Heart right ventricle (tissue), 16 donors: ENCODE measurements around the gene COQ8A. TPM values are rescaled to one million over a fixed set of nuclear protein-coding genes. Genes with fewer than 3 reads are reported as not detected.

ENCODE experiments used
- ATAC-seq, 8 donors: fragments of 200-7000 bp; cut with Tn5 transposase; one replicate each; pipeline ENCODE4 v1.9.1; 2020; ENCODE audit warnings: mild to moderate bottlenecking in 8 of 8, moderate library complexity in 8 of 8, moderate number of reproducible peaks in 1 of 8
- DNase-seq, 2 donors: peaks; one replicate each; pipeline ENCODE4 v3.0.0-alpha.2; 2020
- H3K27ac ChIP-seq, 10 donors: fragments of 200-600 bp; sonication (generic) in 2 of 10; one replicate each; pipeline versions ENCODE4 v1.5.0 to v1.8.0; 2020 to 2022; ENCODE audit warnings: mild to moderate bottlenecking in 3 of 10
- H3K27me3 ChIP-seq, 7 donors: fragments of 200-600 bp; one replicate each; pipeline ENCODE4 v1.8.0; 2021 to 2022; ENCODE audit warnings: mild to moderate bottlenecking in 2 of 7
- H3K36me3 ChIP-seq, 9 donors: fragments of 200-600 bp; sonication (generic) in 1 of 9; one replicate each; pipeline versions ENCODE4 v1.5.0 to v1.8.0; 2020 to 2022; ENCODE audit warnings: mild to moderate bottlenecking in 2 of 9
- H3K4me1 ChIP-seq, 9 donors: fragments of 200-600 bp; sonication (generic) in 1 of 9; one replicate each; pipeline versions ENCODE4 v1.5.0 to v1.8.0; 2020 to 2022; ENCODE audit warnings: mild to moderate bottlenecking in 4 of 9
- H3K4me3 ChIP-seq, 10 donors: fragments of 200-600 bp; sonication (generic) in 2 of 10; one replicate each; pipeline versions ENCODE4 v1.5.0 to v1.8.0; 2020 to 2022; ENCODE audit warnings: mild to moderate bottlenecking in 7 of 10, moderate library complexity in 2 of 10
- H3K9me3 ChIP-seq, 11 donors: fragments of 200-600 bp in 10 of 11; sonication (generic) in 2 of 11; one replicate each; pipeline versions ENCODE4 v1.5.0 to v1.8.0; 2013 to 2022; ENCODE audit warnings: mild to moderate bottlenecking in 2 of 11, control low read depth in 1 of 11, moderate library complexity in 1 of 11
- WGBS, 2 donors: extraction: QIAGEN DNeasy Blood & Tissue Kit; methylation state at CpG; one replicate each; pipeline ENCODE4 v1.1.7; 2013; ENCODE audit warnings: inconsistent platforms in 1 of 2; 5-methylcytosine and 5-hydroxymethylcytosine counted together
- intact Hi-C, 10 donors: fragments of 100-400 bp; cut with DNase I; formaldehyde crosslinking; loops; one replicate each; pipeline versions ENCODE4 v1.11.1 to v1.14.2; 2022
- polyA plus RNA-seq, 2 donors: library from polyadenylated mRNA; stranded (reverse); fragments of 200-250 nt; gene quantifications; one replicate each; pipeline ENCODE4 v1.2.3, GENCODE V29; 2013
- total RNA-seq, 10 donors: library from RNA; stranded (reverse); fragmentation: NEBNext Ultra II Directional in 3 of 10; extraction: Animal tissue kit (Norgen Biotek cat#: 25700) in 3 of 10; gene quantifications; one replicate each; pipeline versions ENCODE4 v1.2.1 to v1.2.4, GENCODE V29; 2021 to 2023
- TF ChIP-seq, protein P1 (sequence below), 9 donors: fragments of 200-600 bp; sonication (generic) in 2 of 9; IDR thresholded peaks; one replicate each; pipeline versions ENCODE4 v1.5.0 to v1.8.0; 2021 to 2022; ENCODE audit warnings: antibody characterized with exemption in 9 of 9, mild to moderate bottlenecking in 5 of 9, moderate library complexity in 1 of 9
- donor health status: Arrhythmogenic right ventricular cardiomyopathy.
- donor health status: ischemic (EF 13 %, LVEDD 7.1; RV severe dilation, severe dysfunction).
- donor health status: healthy with polysubstance abuse.
- donor health status: DM: no; HTN: yes; CAD: no.
- donor health status: DM: no; HTN: no; CAD: no.
- donor health status: ischemic (EF 25% LVEDD 6.9; RV normal size, moderate dysfunction).
- donor health status: ischemic (EF 25% LVEDD 5.7; RV mildly dilated, moderate dysfunction).
- donor health status: healthy.
- donor health status: DM: yes; HTN: yes; CAD: no.
- donor health status: Ischemic cardiomyopathy.
- donor health status: ischemic (EF 35%, LVEDD 5.7; RV mildly dilated, moderate dysfunction).
- donor health status: nonischemic (EF 11% LVEDD 7.7; RV severe dilation, severe dysfunction).
- donor health status: DM: yes; HTN: yes; CAD: no.
- donor health status: PGD.
- donor health status: ischemic (EF 29% LVEDD 5.4; RV normal size, mild dysfunction).
- donor health status: nonischemic (EF 23%, LVEDD 6.1; RV moderate dilation, normal function).

Gene COQ8A
- total and polyA plus RNA-seq, 12 donors: 136 to 495 (median 253) TPM

- WGBS, 2 donors: 91 to 92% methylated on average over 29 of the region's 29 CpGs
- Histone ChIP-seq H3K4me1 (peaks cover 6 to 54% (median 29%) of the 10 kb centered on the region in 9 donors), H3K4me3 (peak overlapping the region in 1 of 10 donors; percentile 1), H3K27me3 (no peaks in the 10 kb centered on the region), H3K36me3 (peaks cover 0 to 52% (median 14%) of the 10 kb centered on the region in 9 donors), H3K9me3 (no peaks in the 10 kb centered on the region), H3K27ac (peak overlapping the region; percentile 51 to 90 (median 80))
- DNase-seq (no peak), ATAC-seq (peak in 2 of 8 donors; percentile 4 to 8)
- intact Hi-C loops: no loop called here
- TF ChIP-seq, protein P1, sequence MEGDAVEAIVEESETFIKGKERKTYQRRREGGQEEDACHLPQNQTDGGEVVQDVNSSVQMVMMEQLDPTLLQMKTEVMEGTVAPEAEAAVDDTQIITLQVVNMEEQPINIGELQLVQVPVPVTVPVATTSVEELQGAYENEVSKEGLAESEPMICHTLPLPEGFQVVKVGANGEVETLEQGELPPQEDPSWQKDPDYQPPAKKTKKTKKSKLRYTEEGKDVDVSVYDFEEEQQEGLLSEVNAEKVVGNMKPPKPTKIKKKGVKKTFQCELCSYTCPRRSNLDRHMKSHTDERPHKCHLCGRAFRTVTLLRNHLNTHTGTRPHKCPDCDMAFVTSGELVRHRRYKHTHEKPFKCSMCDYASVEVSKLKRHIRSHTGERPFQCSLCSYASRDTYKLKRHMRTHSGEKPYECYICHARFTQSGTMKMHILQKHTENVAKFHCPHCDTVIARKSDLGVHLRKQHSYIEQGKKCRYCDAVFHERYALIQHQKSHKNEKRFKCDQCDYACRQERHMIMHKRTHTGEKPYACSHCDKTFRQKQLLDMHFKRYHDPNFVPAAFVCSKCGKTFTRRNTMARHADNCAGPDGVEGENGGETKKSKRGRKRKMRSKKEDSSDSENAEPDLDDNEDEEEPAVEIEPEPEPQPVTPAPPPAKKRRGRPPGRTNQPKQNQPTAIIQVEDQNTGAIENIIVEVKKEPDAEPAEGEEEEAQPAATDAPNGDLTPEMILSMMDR (IDR thresholded peaks at IDR 0.05): no peak
Observed at GRCh38 chr1:226964611-226965486, 24.8 kb downstream of the COQ8A start.

GRCh38 chr1:226965581-226966440 is 25.7 kb downstream of the COQ8A start:
- Histone ChIP-seq H3K36me3 (peaks cover 0 to 61% (median 14%) of the 10 kb centered on the region in 9 donors), H3K4me1 (peaks cover 6 to 52% (median 29%) of the 10 kb centered on the region in 9 donors), H3K27me3 (no peaks in the 10 kb centered on the region), H3K27ac (peak overlapping the region in 8 of 10 donors; percentile 70 to 90 (median 80)), H3K9me3 (peaks cover 0 to 4% (median 0%) of the 10 kb centered on the region in 11 donors), H3K4me3 (no peak overlapping the region)
- ATAC-seq: peak in 1 of 8 donors; percentile 0
- TF ChIP-seq, protein P1 (IDR thresholded peaks at IDR 0.05): no peak
- intact Hi-C loops: no loop called here
- no peak for DNase-seq
- WGBS, 2 donors: 88 to 90% methylated on average over 23 of the region's 23 CpGs

- 90% methylated on average over 4 of the region's 4 CpGs for WGBS, 2 donors
- TF ChIP-seq, protein P1 (IDR thresholded peaks at IDR 0.05): no peak
- no peak for DNase-seq
- Histone ChIP-seq H3K27ac (peak overlapping the region in 4 of 10 donors; percentile 9 to 90 (median 64)), H3K36me3 (peaks cover 0 to 65% (median 14%) of the 10 kb centered on the region in 9 donors), H3K27me3 (no peaks in the 10 kb centered on the region), H3K4me1 (peaks cover 6 to 50% (median 29%) of the 10 kb centered on the region in 9 donors), H3K4me3 (no peak overlapping the region), H3K9me3 (peaks cover 0 to 12% (median 0%) of the 10 kb centered on the region in 11 donors)
- intact Hi-C loops: no loop called here
- no peak for ATAC-seq
Observed at GRCh38 chr1:226966683-226967082, 26.6 kb downstream of the COQ8A start.

DNA sequence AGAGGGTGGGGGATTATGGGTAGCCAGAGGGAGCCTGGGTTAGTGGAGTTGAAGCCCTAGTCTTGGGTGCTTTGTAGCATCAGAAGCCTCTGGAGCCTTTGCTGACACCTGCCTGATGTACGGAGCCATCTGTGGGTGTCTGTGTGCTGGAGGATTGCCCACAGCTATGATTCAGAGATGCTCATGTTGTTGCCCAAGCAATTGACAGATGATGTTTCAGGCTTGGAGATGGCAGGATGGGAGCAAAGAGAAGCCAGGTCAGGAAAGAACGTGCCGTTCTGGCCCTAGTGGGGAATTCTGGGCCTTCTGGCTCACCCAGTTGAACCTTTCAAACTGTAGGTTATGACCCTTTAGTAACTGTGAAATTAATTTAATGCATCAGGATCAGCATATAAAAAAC is 27.6 kb downstream of the COQ8A start:
- no peak for DNase-seq
- Histone ChIP-seq H3K27me3 (no peaks in the 10 kb centered on the region), H3K4me3 (no peak overlapping the region), H3K4me1 (peaks cover 6 to 52% (median 27%) of the 10 kb centered on the region in 9 donors), H3K27ac (peak overlapping the region in 9 of 10 donors; percentile 2 to 90 (median 53)), H3K9me3 (peaks cover 0 to 17% (median 0%) of the 10 kb centered on the region in 11 donors), H3K36me3 (peaks cover 0 to 65% (median 14%) of the 10 kb centered on the region in 9 donors)
- intact Hi-C loops: no loop called here
- TF ChIP-seq, protein P1 (IDR thresholded peaks at IDR 0.05): no peak
- ATAC-seq: peak in 5 of 8 donors; percentile 38 to 79 (median 53)
- 40 to 67% methylated on average over 3 of the region's 3 CpGs for WGBS, 2 donors
